Measurements from ENCODE around the gene CORO7.

CORO7 gene

DNA sequence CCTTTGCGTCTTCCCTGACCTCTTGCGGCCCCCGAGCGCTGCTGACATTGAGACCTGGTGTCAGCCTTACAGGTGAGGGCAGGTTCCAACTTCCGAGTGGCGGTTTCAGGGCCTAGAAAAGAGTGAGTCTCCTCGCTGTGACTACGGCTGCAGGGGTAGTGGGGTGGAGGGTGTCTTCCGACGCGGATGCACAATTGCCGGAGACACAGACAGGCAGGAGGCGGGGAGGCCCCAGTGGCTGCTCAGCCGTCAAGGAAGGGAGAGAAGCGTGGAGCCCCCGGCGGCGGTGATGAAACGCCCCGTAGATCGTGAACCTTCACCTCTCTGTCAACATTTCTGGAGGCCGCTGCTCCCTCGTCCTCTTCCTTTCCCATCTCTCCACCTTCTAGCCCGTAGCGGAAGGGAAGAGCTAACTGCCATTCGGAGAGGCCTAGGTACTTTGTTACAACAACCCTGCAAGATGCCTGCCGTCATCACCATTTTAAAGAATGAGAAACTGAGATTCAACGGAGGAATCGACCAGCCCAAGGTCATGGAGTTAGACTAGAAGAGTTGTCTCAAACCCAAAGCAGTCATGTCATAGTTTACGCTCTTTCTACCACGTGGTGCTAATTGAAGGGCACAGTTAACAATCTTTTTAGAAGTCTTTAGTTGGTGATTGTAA, 9.8 kb upstream of the CORO7 start:
- peak; percentile 29 for DNase-seq (ENCODE audit: low spot score)

DNA sequence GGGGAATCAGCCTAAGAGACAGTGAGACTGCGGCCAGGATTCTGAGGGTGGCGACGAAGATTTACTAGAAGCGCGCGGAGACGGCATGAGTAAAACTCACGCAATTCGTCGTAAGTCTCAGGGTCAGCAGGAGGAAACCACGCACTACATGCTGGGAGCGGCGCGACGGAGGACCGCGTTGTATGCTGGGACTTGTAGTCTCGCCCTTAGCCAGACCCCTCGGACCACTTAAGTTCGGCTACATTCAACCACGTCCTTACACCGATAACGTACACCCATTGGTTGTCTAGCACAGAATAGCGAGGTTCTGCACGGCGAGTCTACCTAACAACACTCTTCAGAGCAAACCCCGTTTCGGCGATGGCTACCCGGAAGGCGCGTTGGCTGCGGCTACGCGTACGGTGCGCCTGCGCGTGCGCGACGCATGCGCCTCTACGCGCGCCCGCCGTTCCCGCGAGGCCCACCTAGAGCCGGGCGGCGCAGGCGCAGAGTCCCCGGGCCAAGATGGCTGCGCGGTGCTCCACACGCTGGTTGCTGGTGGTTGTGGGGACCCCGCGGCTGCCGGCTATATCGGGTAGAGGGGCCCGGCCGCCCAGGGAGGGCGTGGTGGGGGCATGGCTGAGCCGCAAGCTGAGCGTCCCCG, 9.1 kb upstream of the CORO7 start, which contains the start of gene DNAJA3:
DNAJA3 (plus strand) TSS at position 491 of the 643 bp plus-strand sequence; CDS start at position 505, 14 bp downstream.
- DNase-seq (ENCODE audit: low spot score) = peak; percentile 100

DNA sequence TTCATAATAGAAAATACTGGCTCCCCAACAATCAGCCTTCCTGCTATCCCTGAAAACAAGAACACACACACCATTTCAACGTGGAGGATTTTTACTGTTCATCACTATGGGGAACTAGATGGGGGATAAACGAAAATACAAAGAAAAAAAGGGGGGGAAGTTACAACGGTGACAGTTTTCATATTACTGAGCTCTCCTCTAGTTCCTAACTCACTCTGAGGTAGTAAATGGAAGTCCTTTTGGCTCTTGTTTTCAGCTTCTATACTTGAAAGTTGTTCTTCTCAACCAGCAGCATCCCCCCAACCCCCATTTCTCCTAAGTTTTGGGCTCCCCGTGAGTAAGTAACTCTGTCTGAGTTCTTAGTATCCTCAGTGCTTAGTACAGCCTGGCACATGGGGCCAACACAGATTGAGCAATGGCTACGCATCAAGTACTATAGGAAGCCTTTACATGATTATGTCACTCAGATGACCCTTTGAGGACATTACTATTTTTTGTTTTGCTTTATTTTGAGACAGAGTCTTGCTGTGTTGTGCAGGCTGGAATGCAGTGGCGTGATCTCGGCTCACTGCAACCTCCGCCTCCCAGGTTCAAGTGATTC, 4.2 kb upstream of the CORO7 start:
- no peak for DNase-seq (ENCODE audit: low spot score)

DNA sequence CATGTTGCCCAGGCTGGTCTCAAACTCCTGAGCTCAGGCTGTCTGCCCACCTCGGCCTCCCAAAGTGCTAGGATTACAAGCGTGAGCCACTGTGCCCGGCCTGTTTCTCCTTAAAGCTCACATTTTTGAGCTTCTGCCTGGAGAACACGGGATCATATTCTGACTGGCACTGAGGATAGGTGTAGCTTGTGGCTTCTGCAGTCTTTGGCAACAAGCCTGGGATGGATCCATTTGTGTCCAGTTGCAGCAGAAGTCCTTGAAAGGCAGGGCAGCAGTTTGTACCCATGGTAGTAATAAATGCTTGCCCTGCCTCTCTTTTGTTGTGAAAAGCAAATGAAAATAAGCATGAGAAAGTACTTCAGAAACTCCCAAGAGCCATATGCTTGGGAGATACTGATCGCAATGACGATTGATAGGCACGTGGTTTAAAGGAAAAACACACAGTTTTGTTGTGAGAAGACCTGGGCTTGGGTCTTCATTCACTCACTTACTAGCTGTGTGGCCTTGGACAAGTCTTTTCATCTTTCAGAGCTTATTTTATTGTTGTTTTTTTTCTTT, 3.1 kb upstream of the CORO7 start:
- no peak for DNase-seq (ENCODE audit: low spot score)

DNA sequence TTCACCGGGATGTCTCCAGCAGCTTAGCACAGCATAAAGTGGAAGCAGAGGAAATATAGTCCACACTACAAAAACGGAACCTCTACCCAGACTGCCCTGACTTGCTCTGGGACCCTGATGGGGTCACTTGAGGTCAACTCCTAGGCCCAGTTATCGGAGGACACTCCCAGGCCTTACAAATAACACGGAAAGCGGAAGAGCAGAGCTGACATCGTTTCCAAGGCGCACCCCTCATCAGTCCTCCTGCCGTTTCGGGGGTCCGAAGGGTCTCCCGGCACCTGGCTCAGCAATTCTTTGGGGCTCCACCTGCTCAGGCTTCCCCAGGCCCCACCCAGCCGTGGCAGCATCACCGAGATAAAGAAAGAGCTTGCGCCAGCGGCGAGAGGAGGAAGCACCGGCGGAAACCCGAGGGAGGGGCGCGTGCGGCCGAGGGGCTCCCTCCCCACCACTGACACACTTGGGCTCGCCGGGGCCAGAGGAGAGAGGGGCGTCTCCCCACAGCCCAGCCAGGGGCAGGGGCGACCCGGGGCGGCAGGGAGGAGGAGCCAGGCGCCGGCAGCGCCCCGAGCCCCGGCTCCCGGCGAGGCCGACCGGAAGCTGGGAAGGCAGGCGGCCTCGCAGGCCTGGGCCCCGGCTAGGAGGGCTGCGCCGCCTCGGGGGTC, 727 bp downstream of the CORO7 start:
- DNase-seq (ENCODE audit: low spot score) = peak; percentile 54

DNA sequence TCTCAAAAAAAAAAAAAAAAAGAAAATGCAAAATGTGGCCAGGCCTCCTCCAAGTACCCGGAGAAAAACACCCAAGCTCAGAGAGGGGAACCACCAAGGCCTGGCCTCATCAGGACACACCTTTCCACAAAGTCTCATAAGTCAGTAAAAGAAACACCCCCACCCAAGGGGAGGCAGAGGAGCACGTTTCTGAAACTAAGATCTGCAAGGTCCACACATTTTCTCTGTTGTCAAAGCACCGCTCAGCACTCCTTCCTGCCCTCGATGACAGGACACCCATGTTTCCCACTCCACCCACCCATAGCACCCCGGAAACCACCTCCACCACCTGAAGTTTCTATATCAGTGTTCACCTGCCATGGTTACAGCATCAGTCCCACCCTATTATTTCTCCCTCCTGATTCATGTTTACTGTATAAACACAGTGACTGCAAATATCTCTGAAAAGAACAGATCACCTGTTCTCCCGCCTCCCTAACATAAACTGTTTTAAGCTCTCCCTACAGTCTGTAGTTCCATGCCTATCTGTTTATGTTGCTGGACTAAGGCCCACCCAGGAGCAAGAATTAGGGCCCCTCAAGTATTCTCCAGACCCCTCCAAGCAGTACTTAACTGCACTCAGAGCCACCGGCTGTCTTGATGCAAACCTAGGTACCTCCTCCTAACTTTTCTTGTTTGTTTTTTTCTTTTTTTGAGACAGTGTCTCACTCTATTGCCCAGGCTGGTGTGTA, 2.0 kb downstream of the CORO7 start:
- no peak for DNase-seq (ENCODE audit: low spot score)

DNA sequence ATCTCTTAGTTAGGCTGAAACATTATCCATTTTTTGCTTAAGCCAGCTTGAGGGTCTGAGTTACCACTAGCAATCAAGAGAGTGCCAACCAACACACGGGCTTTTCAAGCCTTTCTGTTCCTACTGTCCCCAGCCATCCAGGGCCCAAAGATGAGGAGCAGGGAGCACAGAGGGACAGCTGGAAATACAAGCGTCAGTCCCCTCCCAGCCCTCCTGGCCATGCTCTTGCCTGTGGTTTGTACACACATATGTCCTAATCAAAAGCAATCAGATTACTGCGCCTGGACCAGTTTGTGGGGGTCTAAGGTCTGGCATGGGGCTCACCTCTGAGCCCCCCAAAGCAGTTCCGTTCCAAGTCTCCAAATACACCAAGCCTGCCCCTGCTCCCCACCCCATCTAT, 3.5 kb downstream of the CORO7 start:
- DNase-seq (ENCODE audit: low spot score) = no peak

DNA sequence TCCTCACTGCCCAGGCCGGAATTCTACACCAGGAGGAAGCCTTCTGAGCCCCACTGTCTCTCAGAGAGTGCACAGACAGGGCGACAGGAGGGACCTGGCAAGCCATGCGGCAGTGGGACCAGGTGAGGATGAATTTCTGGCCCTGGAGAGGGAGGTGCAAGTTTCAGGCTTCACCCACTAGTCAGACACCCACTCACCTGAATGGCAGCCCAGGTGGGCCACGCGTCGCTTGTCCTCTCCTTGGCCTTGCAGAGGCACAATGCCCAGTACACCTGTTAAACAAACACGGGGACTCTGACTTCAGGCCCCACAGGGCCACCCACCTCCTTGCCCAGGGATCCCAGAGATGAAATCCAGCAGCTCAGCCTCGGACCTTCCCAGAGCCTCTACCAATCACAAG, 4.2 kb downstream of the CORO7 start:
- DNase-seq (ENCODE audit: low spot score) = no peak

DNA sequence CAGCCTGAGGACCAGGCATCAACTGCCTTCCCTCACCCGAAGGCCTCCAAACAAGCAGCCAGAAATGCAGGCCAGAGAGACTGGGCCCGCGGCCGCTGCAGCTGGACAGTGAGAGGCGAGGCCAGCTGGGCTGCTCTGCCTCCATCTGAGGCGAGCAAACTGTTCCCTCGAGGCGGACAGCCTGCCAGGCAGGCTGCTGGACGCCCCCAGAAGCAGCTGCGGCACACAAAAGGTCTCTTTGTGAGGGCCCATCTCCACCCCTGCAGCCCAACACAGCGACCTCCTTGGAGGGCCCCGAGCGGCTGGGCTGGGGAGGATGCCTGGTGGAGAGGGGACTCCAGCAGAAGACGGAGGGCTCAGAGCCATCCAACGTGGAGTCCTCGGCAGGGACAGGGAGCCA, 4.7 kb downstream of the CORO7 start:
- DNase-seq (ENCODE audit: low spot score) = no peak

DNA sequence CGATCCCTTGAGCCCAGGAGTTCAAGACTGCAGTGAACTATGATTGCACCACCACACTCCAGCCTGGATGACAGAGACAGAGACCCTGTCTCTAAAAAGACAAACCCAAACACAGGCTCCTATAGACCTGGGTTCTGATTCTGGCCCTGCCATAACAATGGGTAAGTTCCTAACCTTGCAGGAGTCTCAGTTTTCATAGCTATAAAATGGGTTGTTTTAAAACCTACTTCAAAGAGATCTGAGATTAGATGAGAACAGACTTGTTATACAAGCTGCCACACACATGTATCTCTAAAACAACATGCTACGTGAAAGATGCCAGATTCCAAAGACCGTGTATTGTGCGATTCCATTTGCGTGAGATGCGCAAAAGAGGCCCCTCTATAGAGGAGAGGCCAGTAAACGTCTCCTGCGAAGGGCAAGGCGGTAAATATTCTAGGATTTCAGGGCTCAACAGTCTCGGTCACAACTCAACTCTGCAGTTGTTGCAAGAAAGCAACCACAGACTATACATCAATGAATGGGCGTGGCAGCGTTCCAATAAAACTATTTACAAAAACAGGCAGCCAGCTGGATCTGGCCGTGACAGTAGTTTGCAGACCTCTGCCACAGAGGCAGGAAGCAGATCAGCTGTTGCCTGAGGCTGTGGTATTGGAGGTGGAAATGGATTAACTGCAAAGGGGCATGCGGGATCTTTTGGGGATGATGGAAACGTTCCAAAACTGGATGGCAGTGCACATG, 5.9 kb downstream of the CORO7 start:
- no peak for DNase-seq (ENCODE audit: low spot score)

DNA sequence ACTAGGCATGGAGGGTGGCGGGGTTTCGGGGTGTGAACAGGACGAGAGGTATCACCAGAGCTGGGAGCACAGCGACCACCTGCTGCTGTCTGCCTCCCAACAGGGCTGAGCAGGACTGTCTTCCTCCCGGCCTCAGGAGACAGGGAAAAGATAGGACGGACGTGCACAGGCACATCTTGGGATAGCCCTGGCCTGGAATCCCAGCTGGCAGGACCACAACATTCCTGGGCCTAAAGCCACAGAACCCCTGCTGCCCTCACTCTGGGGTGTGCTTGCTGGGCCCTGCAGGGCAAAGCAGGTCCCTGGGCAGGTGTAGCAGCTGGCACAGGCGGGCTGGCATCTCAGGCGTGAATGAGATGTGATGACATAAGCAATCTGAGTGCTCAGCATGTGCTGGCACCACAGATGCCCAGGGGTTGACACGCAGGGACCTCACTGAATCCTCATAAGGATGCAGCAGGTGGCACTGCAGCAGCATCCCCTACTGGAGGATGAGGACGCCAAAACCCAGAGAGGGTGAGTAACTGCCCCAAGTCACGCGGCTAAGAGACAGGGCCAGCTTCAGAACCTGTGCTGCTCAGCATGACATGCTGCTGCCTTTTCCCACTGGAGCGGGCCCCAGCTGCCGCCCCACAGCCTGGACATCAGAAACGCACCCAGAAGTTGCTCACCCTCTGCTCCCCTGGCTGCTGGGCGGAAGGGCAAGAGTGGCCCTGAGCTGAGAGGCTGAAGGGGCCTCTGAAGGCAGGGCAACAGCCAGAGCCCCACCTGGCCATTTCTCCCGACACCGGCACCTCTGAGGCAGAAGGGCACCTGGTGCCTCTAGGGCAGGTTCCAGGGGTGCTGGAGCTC, 7.1 kb downstream of the CORO7 start:
- no peak for DNase-seq (ENCODE audit: low spot score)

DNA sequence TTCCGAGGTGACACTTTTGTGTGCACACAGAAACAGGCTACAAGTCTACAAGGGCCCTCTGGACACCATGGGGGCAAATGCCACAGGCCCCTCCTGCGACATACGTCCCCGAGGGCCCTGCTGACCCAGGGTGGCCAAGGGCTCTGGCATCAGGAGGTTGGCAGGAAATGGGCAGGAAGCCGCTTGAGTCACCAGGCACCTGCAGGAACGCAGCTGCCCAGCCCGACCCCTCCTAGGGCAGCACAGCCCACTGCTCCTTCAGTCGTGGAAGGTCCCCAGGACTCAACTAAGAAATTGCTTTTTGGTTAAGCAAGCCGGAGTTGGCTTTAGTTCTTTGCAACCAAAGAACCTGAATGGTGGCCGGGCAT, 8.1 kb downstream of the CORO7 start:
- DNase-seq (ENCODE audit: low spot score) = no peak

DNA sequence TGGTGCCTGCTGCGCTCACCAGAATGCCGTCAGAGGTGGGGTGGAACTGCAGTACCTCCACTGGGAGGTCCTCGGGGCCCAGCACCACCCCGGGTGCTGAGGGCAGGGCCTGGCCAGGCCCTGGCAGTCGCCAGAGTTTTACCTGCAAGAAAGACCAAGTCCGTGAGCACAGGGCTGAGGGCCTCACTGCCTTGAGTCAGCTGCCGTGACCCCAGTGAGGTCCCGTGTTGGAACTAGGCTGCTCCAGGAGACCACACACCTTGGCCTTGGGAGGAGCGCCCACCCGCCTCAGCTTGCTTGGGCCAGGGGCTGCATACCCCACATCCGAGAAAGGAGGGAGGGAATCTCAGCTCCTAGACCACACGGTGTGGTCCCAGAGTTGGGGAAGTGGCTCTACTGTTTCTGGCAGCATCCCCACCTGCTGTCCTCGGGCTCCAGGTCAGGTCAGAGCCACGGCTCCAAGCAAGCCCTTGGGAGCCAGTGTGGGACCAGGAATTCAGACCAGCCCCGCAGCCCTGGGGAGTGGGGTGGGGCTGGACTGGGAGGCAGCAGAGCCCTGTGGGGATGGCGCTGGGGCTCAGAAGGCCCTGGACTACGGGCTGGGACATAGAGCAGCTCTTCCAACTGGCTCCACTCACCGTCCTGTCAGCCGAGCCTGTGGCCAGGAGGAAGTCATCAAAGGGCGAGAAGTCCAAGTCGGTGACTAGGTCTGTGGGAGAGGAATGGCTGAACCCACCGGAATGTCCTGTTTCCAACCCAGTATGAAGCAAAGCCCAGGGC, 8.7 kb downstream of the CORO7 start:
- DNase-seq (ENCODE audit: low spot score) = peak; percentile 64

DNA sequence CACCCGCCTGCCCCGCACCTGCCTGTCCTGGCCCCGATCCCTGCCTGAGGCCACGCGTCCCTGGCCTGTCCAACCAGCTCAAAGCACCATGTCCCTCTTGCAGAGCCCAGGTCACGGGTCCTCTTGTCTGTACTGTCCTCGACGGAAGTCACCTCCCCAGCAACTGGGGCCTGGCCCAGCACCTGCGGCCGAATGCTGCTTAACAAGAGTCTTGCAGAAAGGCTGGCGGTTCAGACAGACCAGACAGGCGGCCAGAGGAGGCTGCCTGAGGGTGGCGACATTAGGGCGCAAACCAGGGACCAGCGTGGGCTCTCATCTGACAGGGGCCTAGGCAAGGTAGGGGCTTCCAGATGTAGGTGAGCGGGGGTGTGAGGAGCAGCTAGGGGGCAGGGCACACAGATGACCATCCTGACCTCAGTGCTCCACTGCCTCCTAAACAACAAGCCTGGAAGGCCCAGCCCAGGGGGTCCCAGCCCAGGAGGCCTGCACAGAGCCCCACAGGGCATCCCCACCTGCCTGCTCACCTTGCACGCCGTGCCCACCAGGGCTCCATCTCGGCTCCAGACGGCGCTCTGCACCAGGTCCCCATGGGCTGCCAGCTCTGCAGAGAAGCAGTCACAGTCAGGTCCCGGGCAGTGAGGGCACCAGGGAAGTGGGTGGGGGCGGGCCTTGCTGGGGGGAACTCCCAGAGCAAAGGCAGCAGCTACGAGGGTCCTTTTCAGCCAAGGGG, 11.3 kb downstream of the CORO7 start:
- no peak for DNase-seq (ENCODE audit: low spot score)

DNA sequence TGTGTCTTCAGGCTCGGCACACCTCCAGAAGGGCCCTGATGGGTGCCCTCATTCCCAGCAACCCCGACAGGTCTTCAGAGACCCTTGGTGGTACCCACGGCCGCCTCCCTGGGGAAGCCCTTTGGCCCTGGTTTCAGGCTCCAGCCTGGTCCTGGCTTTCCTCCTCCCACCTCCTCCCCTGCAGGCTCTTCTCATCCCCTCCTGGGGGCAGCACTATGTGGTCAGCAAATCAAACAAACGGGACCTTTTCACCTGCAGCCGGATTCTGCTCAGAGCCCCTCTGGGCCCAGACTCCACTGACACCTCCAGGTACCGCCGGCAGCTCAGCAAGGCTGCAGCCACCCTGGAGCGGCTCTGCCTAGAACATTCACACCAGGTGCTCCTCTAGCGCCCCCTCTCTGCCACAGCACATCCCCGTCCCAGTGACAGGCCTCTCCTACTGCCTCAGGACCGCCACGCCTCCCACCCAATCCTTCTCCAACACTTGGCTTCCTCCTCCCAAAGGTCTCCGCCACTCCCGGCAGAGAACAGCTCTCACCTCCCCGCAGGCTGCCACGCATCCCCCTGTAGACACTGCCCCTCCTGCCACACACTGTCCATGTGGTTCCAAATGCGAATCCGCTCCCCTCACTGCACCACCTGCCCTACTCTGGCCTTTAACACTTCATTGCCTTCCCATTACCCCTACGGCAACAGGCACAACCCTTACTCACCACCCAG, 12.0 kb downstream of the CORO7 start:
- DNase-seq (ENCODE audit: low spot score) = peak; percentile 68

DNA sequence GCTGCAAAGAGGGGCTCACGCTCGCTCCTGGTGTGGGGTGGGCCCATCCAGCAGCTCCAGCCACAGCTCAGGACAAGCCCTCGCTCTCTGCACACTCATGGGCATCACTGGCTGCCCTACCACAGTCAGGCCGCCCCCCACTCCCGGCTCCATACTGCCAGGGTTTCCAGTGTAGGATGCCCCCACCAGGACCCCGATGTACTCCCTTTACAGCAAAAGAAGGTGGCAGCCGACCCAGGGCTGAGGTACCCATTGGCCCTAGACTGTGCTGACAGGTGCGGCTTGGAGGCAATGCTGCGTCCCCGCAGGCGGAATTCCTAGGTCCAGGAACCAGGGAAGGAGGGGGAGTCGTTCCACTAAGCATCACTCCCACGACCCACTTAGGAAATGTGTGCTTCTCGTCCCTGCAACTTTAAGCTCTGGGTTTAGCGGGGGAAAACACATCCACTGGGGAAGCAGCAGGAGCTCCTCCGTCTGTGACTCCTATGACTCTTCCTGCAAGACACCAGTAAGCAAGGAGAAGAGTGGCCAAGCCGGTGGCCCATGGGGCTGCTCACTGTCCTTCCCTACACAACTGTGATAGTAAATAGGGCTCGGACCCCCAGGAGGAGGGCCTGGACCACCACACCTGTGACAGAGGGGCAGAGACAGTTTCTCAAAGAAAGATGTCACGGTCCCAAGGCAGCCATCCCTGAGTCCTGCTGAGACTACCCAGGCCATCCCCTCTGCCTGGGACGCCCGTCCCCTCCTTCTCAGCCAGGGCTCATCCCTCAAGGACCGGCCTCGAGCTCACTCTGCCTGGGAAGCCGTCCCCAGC, 13.1 kb downstream of the CORO7 start:
- DNase-seq (ENCODE audit: low spot score) = no peak

DNA sequence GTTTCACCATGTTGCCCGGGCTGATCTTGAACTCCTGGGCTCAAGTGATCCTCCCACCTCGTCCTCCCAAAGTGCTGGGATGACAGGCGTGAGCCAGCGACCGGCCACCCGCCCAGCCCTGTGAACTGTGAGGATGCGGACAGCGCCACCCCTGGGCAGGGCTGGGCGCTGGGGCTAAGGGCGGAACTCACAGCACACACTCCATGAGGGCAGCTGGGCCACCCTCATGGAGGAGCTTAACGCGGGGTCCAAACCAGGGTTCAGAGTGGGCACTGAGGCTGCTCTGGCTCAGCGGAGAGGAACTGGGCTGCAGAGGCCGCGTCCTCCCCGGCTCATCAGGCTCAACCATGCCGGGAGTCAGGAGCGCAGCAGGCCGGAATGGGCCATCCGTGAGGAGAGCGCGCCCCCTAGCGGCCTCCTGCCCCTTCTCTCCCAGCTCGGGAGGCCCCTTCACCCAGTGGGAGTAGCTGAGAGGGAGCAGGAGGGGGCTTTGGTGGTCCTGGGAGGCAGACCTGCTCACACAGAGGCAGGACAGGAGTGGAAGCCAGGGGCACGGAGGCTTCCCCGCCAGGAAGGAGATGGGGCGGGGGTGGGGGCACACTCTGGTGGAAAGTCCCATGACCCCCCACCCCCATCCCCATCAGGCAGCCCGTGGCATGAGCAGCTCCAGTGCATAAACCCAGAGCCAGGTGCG, 13.8 kb downstream of the CORO7 start:
- peak; percentile 91 for DNase-seq (ENCODE audit: low spot score)

All from AG20443 (cell line).